Measurements from ENCODE around the gene TRIP4. TPM values are rescaled to one million over a fixed set of nuclear protein-coding genes. Genes with fewer than 3 reads are reported as not detected.

TRIP4 gene
- total RNA-seq, 1 donor from 2014 or later, result 26.8 TPM

- no peak for TF ChIP-seq CTCF (IDR thresholded peaks at IDR 0.05)
- Mint-ChIP-seq H3K27me3 (ENCODE audit: unreplicated experiment) (no peaks in the 10 kb centered on the region), H3K4me1 (ENCODE audit: unreplicated experiment) (peaks cover 20% of the 10 kb centered on the region), H3K9me3 (ENCODE audit: unreplicated experiment) (no peaks in the 10 kb centered on the region), H3K36me3 (ENCODE audit: unreplicated experiment) (peaks cover 20% of the 10 kb centered on the region), H3K4me3 (ENCODE audit: unreplicated experiment) (no peak overlapping the region), H3K27ac (ENCODE audit: unreplicated experiment) (no peak overlapping the region)
- DNase-seq (ENCODE audit: extremely low spot score, unreplicated experiment), result no peak
These were observed 113.2 kb downstream of the TRIP4 start for GRCh38 chr15:64500695-64501395.

- no peaks in the 10 kb centered on the region for H3K9me3 Mint-ChIP-seq (ENCODE audit: unreplicated experiment)
- no peaks in the 10 kb centered on the region for H3K27me3 Mint-ChIP-seq (ENCODE audit: unreplicated experiment)
- TF ChIP-seq CTCF (IDR thresholded peaks at IDR 0.05), result no peak
- H3K4me3 Mint-ChIP-seq (ENCODE audit: unreplicated experiment), result no peak overlapping the region
- H3K27ac Mint-ChIP-seq (ENCODE audit: unreplicated experiment), result no peak overlapping the region
- no peak for DNase-seq (ENCODE audit: extremely low spot score, unreplicated experiment)
- H3K4me1 Mint-ChIP-seq (ENCODE audit: unreplicated experiment), result peaks cover 20% of the 10 kb centered on the region
- H3K36me3 Mint-ChIP-seq (ENCODE audit: unreplicated experiment), result peaks cover 17% of the 10 kb centered on the region
These were observed 113.7 kb downstream of the TRIP4 start for GRCh38 chr15:64501396-64501715.

- Mint-ChIP-seq H3K27ac (ENCODE audit: unreplicated experiment) (peak overlapping the region; percentile 74), H3K27me3 (ENCODE audit: unreplicated experiment) (no peaks in the 10 kb centered on the region), H3K36me3 (ENCODE audit: unreplicated experiment) (peaks cover 17% of the 10 kb centered on the region), H3K9me3 (ENCODE audit: unreplicated experiment) (no peaks in the 10 kb centered on the region), H3K4me3 (ENCODE audit: unreplicated experiment) (no peak overlapping the region), H3K4me1 (ENCODE audit: unreplicated experiment) (peaks cover 20% of the 10 kb centered on the region)
- TF ChIP-seq CTCF (IDR thresholded peaks at IDR 0.05), result no peak
- no peak for DNase-seq (ENCODE audit: extremely low spot score, unreplicated experiment)
These were observed 114.5 kb downstream of the TRIP4 start for GRCh38 chr15:64502151-64502550.

GRCh38 chr15:64502551-64502950 lies 114.9 kb downstream of the TRIP4 start:
- no peak overlapping the region for H3K4me3 Mint-ChIP-seq (ENCODE audit: unreplicated experiment)
- peaks cover 20% of the 10 kb centered on the region for H3K4me1 Mint-ChIP-seq (ENCODE audit: unreplicated experiment)
- no peak for TF ChIP-seq CTCF (IDR thresholded peaks at IDR 0.05)
- H3K27me3 Mint-ChIP-seq (ENCODE audit: unreplicated experiment), result no peaks in the 10 kb centered on the region
- peaks cover 17% of the 10 kb centered on the region for H3K36me3 Mint-ChIP-seq (ENCODE audit: unreplicated experiment)
- no peak for DNase-seq (ENCODE audit: extremely low spot score, unreplicated experiment)
- no peaks in the 10 kb centered on the region for H3K9me3 Mint-ChIP-seq (ENCODE audit: unreplicated experiment)
- peak overlapping the region; percentile 74 for H3K27ac Mint-ChIP-seq (ENCODE audit: unreplicated experiment)

GRCh38 chr15:64503197-64503596 lies 115.6 kb downstream of the TRIP4 start:
- peak overlapping the region; percentile 74 for H3K27ac Mint-ChIP-seq (ENCODE audit: unreplicated experiment)
- H3K4me1 Mint-ChIP-seq (ENCODE audit: unreplicated experiment), result peaks cover 20% of the 10 kb centered on the region
- no peak for TF ChIP-seq CTCF (IDR thresholded peaks at IDR 0.05)
- no peaks in the 10 kb centered on the region for H3K9me3 Mint-ChIP-seq (ENCODE audit: unreplicated experiment)
- no peaks in the 10 kb centered on the region for H3K27me3 Mint-ChIP-seq (ENCODE audit: unreplicated experiment)
- no peak for DNase-seq (ENCODE audit: extremely low spot score, unreplicated experiment)
- peaks cover 17% of the 10 kb centered on the region for H3K36me3 Mint-ChIP-seq (ENCODE audit: unreplicated experiment)
- no peak overlapping the region for H3K4me3 Mint-ChIP-seq (ENCODE audit: unreplicated experiment)

All from osteocyte (in vitro differentiated cells).